Tibial artery (tissue), 4 donors: ENCODE results near the gene KLHL15.

Experiments
- DNase-seq, 2 donors: peaks; one replicate each; pipeline ENCODE4 v3.0.0-alpha.2; 2019
- H3K27ac ChIP-seq, 2 donors: fragments of 200-600 bp; sonication (generic) in 1 of 2; 1 replicate in 1 of 2; 2 replicates in 1 of 2; pipeline ENCODE4 v1.5.1; 2018 to 2019; ENCODE audit warnings: mild to moderate bottlenecking in 1 of 2
- H3K27me3 ChIP-seq, 2 donors: fragments of 200-600 bp; sonication (generic) in 1 of 2; one replicate each; pipeline versions ENCODE4 v1.5.1 to v1.6.0; 2016 to 2019
- H3K36me3 ChIP-seq, 3 donors: fragments of 200-600 bp; sonication (generic) in 2 of 3; one replicate each; pipeline ENCODE4 v1.5.1; 2016 to 2019; ENCODE audit warnings: mild to moderate bottlenecking in 2 of 3
- H3K4me1 ChIP-seq, 4 donors: fragments of 200-600 bp; sonication (generic) in 2 of 4; 1 replicate in 3 of 4; 2 replicates in 1 of 4; pipeline ENCODE4 v1.5.1; 2016 to 2019
- H3K4me3 ChIP-seq, 2 donors: fragments of 200-600 bp; sonication (generic) in 1 of 2; 1 replicate in 1 of 2; 2 replicates in 1 of 2; pipeline ENCODE4 v1.5.1; 2018 to 2019; ENCODE audit warnings: mild to moderate bottlenecking in 2 of 2
- H3K9me3 ChIP-seq, 3 donors: fragments of 200-600 bp; sonication (generic) in 1 of 3; one replicate each; pipeline ENCODE4 v1.5.1; 2016 to 2019
- CTCF ChIP-seq, 2 experiments: fragments of 200-600 bp in 1 of 2; fragments of 450-650 bp in 1 of 2; IDR thresholded peaks; one replicate each; pipeline ENCODE4 v1.5.1; 2017 to 2019; ENCODE audit warnings: antibody characterized with exemption in 2 of 2, mild to moderate bottlenecking in 1 of 2, moderate library complexity in 1 of 2
- intact Hi-C: fragments of 100-400 bp; cut with DNase I; formaldehyde crosslinking; loops from one replicate; pipeline ENCODE4 v1.15.0; 2023; ENCODE audit warnings: low total_unique reads

The KLHL15 gene

GRCh38 chrX:24012266-24012665 is 14.7 kb downstream of the KLHL15 start:
- DNase-seq, result no peak
- intact Hi-C loops, result no loop called here
- H3K27ac ChIP-seq, result no peak overlapping the region
- no peaks in the 10 kb centered on the region for H3K36me3 ChIP-seq
- H3K9me3 ChIP-seq, result no peaks in the 10 kb centered on the region
- H3K4me1 ChIP-seq, result no peaks in the 10 kb centered on the region
- H3K4me3 ChIP-seq, result no peak overlapping the region
- no peak for TF ChIP-seq CTCF (IDR thresholded peaks at IDR 0.05)
- H3K27me3 ChIP-seq, result no peaks in the 10 kb centered on the region

- DNase-seq, result no peak
- Histone ChIP-seq H3K27ac (no peak overlapping the region), H3K4me3 (no peak overlapping the region), H3K27me3 (no peaks in the 10 kb centered on the region), H3K4me1 (no peaks in the 10 kb centered on the region), H3K36me3 (peaks cover 0 to 11% (median 0%) of the 10 kb centered on the region in 3 donors), H3K9me3 (no peaks in the 10 kb centered on the region)
- TF ChIP-seq CTCF (IDR thresholded peaks at IDR 0.05), result no peak
- intact Hi-C loops, result no loop called here
Measured at GRCh38 chrX:24005867-24006266, 21.1 kb downstream of the KLHL15 start.

GRCh38 chrX:24005028-24005427 is 22.0 kb downstream of the KLHL15 start:
- DNase-seq, result no peak
- no peak for TF ChIP-seq CTCF (IDR thresholded peaks at IDR 0.05)
- no peaks in the 10 kb centered on the region for H3K4me1 ChIP-seq
- H3K36me3 ChIP-seq, result peaks cover 0 to 11% (median 0%) of the 10 kb centered on the region in 3 donors
- no peaks in the 10 kb centered on the region for H3K9me3 ChIP-seq
- intact Hi-C loops, result no loop called here
- no peaks in the 10 kb centered on the region for H3K27me3 ChIP-seq
- H3K4me3 ChIP-seq, result no peak overlapping the region
- no peak overlapping the region for H3K27ac ChIP-seq

- H3K9me3 ChIP-seq, result no peaks in the 10 kb centered on the region
- intact Hi-C loops, result no loop called here
- no peak for DNase-seq
- H3K4me3 ChIP-seq, result no peak overlapping the region
- H3K4me1 ChIP-seq, result no peaks in the 10 kb centered on the region
- H3K27ac ChIP-seq, result no peak overlapping the region
- H3K36me3 ChIP-seq, result peaks cover 0 to 11% (median 0%) of the 10 kb centered on the region in 3 donors
- TF ChIP-seq CTCF (IDR thresholded peaks at IDR 0.05), result no peak
- no peaks in the 10 kb centered on the region for H3K27me3 ChIP-seq
Measured at GRCh38 chrX:24002792-24003191, 24.2 kb downstream of the KLHL15 start.

- H3K4me3 ChIP-seq, result no peak overlapping the region
- peaks cover 0 to 11% (median 0%) of the 10 kb centered on the region in 3 donors for H3K36me3 ChIP-seq
- no peaks in the 10 kb centered on the region for H3K27me3 ChIP-seq
- no peaks in the 10 kb centered on the region for H3K9me3 ChIP-seq
- H3K4me1 ChIP-seq, result no peaks in the 10 kb centered on the region
- intact Hi-C loops, result no loop called here
- no peak for DNase-seq
- no peak overlapping the region for H3K27ac ChIP-seq
- TF ChIP-seq CTCF (IDR thresholded peaks at IDR 0.05), result no peak
Measured at GRCh38 chrX:24002167-24002566, 24.8 kb downstream of the KLHL15 start.

- Histone ChIP-seq H3K4me1 (no peaks in the 10 kb centered on the region), H3K27me3 (no peaks in the 10 kb centered on the region), H3K36me3 (no peaks in the 10 kb centered on the region), H3K9me3 (no peaks in the 10 kb centered on the region), H3K4me3 (no peak overlapping the region), H3K27ac (no peak overlapping the region)
- intact Hi-C loops, result no loop called here
- TF ChIP-seq CTCF (IDR thresholded peaks at IDR 0.05), result no peak
- no peak for DNase-seq
Measured at GRCh38 chrX:23999671-24000070, 27.3 kb downstream of the KLHL15 start.
